Heart left ventricle (tissue), 13 donors: ENCODE results near the gene IL17D.

Experiments
- POLR2A ChIP-seq, 2 donors: fragments of 450-650 bp; IDR thresholded peaks; one replicate each; pipeline ENCODE4 v1.6.1; 2017; ENCODE audit warnings: antibody characterized with exemption in 2 of 2, mild to moderate bottlenecking in 2 of 2, moderate library complexity in 2 of 2
- TF ChIP-seq, protein P1 (sequence below), 12 donors: fragments of 200-600 bp; sonication (generic) in 4 of 12; IDR thresholded peaks; one replicate each; pipeline versions ENCODE4 v1.5.0 to v1.8.0; 2018 to 2022; ENCODE audit warnings: antibody characterized with exemption in 12 of 12, mild to moderate bottlenecking in 5 of 12
- donor health status: ischemic (EF 13 %, LVEDD 7.1; RV severe dilation, severe dysfunction).
- donor health status: DM: no; HTN: yes; CAD: no.
- donor health status: DM: no; HTN: no; CAD: no.
- donor health status: ischemic (EF 25% LVEDD 6.9; RV normal size, moderate dysfunction).
- donor health status: ischemic (EF 25% LVEDD 5.7; RV mildly dilated, moderate dysfunction).
- donor health status: ischemic (EF 35%, LVEDD 5.7; RV mildly dilated, moderate dysfunction).
- donor health status: nonischemic (EF 11% LVEDD 7.7; RV severe dilation, severe dysfunction).
- donor health status: DM: yes; HTN: yes; CAD: no.
- donor health status: PGD.
- donor health status: ischemic (EF 29% LVEDD 5.4; RV normal size, mild dysfunction).
- donor health status: nonischemic (EF 23%, LVEDD 6.1; RV moderate dilation, normal function).

DNA sequence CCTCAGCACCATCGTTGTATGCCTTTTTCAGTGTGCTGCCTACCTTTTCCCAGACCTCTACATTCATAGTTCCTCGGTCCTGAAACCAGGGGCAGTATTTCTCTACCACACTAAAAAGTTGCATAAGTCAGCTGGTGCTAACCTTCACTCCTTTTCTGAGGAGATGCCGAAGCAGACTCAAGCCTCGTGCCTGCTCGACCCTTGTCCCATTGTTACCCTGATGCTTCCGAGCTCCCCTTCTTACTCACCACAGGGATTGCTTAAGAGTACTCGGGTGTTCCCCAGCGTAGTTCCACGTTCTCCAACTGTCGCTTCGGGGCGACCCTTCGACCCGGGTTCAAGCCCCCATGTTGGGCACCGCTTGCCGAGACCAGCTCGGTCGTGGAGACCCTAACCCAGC lies 19.0 kb upstream of the IL17D start:
- TF ChIP-seq, protein P1, sequence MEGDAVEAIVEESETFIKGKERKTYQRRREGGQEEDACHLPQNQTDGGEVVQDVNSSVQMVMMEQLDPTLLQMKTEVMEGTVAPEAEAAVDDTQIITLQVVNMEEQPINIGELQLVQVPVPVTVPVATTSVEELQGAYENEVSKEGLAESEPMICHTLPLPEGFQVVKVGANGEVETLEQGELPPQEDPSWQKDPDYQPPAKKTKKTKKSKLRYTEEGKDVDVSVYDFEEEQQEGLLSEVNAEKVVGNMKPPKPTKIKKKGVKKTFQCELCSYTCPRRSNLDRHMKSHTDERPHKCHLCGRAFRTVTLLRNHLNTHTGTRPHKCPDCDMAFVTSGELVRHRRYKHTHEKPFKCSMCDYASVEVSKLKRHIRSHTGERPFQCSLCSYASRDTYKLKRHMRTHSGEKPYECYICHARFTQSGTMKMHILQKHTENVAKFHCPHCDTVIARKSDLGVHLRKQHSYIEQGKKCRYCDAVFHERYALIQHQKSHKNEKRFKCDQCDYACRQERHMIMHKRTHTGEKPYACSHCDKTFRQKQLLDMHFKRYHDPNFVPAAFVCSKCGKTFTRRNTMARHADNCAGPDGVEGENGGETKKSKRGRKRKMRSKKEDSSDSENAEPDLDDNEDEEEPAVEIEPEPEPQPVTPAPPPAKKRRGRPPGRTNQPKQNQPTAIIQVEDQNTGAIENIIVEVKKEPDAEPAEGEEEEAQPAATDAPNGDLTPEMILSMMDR (IDR thresholded peaks at IDR 0.05) = no peak
- TF ChIP-seq POLR2A (IDR thresholded peaks at IDR 0.05) = no peak
